ENCODE results near the gene TCN2.
"Not testable (repeated sequence)": the region's sequence is repeated elsewhere in the genome, so short reads cannot be mapped to it uniquely, and the experiment has no call there.

TCN2 gene

DNA sequence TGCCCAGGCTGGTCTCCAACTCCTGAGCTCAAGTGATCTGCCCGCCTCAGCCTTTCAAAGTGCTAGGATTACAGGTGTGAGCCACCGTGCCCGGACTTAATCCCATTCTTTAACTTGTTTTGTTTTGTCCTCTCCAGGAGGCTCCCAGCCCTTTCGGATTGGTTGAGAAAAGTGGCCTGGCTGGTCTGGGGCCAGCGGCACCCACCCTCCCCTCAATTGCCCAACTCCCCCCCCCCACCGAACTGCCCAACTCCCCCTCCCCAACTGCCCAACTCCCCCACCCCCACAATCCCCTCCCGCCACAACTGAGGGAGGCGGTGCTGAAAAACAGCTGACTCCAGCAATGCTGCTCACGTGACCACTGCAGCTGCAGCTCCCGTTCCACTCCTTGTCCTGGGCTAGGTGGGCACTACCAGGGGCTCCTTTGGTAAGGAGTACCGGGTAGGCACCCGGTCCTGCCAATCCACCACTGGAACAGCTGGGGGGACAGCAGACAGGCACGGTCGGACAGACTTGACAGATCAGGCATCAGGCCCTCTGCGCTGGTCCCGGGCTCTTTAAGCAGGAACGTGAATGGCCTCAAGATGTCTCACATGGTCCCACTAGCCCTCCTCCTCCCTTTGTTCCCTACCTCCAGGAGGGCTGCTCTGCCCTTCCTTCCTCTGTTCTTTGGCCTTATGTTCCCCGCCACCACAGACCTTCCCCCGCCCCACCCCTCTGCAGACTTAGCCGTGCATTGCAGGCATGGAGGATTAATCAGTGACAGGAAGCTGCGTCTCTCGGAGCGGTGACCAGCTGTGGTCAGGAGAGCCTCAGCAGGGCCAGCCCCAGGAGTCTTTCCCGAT, at the start of gene TCN2:
Gene TCN2, plus strand, starts transcription at position 720 of the 845 bp plus-strand sequence. CDS start 158 bp downstream, outside the sequence.
- DNase-seq: no peak

DNA sequence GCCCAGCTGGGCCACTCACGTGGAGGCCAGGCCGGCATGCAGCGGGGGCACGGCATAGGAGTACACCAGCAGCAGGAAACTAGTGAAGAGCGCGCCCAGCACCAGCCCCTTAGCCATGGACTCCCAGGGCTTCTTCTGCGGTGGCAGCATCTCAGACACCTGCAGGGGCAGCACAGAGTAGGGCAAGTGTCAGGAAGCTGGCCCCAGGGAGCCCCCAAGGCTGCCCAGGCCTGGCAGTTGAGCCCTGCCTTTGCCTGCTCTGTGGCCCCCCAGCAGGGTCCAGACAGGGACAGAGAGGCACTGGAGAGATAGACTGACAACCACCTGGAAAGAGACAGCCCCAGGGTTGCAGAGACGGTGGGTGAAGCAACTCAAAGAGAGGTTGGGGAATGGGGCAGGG, 49.7 kb upstream of the TCN2 start:
- DNase-seq: no peak

DNA sequence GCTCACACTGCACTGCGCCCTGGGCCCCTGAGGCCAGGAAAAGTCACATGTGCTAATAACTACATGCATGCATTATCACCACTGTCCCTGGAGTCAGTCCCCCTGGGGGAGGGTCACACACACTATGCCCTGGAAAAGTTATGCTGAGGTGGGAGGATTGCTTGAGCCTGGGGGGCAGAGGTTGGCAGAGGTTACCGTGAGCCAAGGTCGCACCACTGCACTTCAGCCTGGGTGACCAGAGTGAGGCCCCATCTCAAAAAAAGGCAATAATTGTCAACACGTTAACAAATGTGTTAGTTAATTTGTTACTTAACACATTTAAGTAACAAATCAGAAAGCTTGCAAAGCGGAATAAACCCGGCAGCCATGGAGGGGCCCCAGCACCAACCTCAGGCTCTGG, 47.1 kb upstream of the TCN2 start:
- no peak for DNase-seq

DNA sequence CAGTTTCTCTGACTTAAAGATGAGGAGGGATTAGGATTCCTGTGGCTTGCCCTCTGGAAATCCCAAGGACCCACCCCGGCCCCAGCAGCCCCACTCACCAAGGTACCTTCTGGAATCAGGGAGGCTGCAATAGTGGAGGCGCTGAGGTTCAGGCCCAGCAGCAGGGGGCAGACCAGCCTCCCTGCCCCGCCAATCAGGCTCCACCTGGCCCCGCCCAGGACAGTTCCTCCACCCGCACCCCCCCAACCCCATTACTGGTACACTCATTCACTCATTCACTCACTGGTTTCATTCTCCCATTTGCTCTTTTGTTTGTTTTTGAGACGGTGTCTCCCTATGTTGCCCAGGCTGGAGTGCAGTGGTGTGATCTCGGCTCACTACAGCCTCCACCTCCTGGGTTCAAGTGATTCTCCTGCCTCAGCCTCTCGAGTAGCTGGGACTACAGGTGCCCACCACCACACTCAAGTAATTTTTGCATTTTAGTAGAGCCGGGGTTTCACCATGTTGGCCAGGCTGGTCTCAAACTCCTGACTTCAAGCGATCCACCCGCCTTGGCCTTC, 46.3 kb upstream of the TCN2 start:
- not testable (repeated sequence) for DNase-seq

DNA sequence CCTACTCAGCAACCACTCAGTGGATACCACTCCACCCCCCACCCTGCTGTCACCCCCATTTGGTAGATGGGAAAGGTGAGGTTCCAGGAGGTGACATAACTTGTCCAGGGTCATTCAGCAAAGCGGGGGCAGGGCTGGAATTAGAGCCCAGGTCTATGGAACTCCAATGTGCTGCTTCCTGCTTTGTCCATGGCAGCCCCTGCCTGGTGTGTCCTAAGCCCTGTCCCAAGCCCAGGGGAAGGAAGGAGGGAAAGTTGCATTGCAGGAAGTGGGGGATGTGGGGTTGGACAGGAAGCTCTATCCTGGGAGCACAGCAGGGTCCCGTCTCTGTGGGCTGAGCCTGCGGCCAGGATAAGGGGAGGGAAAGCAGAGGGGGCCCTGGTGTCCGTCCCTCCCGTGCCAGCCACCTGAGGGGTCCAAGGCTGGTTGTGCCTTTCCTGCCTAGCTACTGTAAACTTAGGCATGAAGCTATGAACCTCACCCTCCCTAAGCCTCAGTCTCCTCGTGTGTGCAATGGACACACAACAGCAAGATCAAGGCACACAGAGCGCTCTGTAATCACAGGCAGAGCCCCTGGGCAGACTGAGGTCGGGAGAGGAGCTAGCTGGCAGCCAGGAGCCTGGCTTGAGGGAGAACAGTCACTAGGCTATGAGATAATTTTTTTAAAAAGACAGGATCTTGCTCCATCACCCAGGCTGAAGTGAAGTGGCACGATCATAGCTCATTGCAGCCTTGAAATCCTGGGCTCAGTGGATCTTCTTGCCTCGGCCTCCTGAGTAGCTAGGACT, 45.4 kb upstream of the TCN2 start:
- DNase-seq: no peak

DNA sequence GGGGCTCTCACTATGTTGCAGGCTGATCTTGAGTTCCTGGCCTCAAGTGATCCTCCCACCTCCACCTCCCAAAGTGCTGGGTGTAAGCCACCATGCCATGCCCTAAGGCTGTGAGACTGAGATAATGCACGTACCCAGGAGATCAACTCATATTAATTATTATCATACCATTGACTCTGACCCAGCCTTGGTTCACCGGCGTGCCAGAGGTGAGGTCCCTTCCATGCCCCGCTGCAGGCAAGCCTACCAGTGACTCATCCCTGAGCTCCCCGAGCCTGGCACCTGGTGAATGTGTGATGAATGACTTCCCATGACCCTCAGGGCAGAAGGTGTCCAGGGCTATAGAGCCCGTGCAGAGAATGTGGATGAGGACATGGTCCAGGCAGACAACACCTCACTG, 44.6 kb upstream of the TCN2 start:
- DNase-seq: no peak

DNA sequence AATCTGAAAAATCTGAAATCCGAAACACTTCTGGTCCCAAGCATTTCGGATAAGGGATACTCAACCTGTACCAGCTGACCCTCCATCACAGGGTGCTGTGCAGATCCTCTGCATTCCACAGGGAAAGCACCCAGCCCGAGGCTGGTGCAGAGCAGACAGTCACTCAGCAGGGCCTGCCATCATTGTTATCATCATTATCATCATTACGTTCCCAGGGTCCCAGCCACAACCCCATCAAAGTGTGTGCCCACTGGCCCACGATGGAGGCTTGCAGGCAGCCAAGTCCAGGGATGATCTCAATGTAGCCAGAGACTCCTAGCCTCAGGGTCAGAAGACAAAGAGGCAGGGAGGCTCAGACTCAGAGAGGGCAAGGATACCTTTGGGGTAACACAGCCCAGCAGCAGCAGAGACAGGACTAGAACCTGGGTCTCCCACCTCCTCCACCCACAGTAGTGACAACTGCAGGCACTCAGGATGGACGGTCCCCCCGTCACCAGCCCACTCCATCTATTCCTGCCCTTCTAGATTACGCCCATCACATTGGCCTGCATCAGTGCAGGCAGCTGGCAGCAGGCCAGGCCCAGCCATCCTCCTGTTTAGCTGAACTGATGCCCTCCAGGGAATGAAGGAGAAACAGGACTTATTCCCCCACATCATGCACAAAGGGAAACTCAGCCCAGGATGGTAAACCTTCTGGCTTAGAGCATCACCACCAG, 42.8 kb upstream of the TCN2 start:
- DNase-seq: no peak

DNA sequence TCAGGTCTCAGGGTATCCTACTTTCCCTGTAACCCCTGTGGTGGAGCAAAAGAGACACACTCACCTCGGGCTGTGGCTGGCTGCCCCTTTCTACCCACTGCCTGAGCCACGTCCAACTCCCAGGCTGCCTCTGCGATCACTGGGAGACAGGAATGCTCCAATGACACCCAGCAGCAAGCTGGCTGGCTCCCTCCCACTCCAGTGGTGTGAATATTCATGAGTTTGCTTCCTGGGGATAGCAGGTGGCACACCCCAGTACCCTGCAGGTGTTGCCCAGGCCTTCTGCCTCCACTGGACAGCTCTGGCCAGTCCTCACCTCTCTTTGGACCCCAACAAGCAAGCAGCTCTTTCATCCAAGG, 42.2 kb upstream of the TCN2 start:
- no peak for DNase-seq

DNA sequence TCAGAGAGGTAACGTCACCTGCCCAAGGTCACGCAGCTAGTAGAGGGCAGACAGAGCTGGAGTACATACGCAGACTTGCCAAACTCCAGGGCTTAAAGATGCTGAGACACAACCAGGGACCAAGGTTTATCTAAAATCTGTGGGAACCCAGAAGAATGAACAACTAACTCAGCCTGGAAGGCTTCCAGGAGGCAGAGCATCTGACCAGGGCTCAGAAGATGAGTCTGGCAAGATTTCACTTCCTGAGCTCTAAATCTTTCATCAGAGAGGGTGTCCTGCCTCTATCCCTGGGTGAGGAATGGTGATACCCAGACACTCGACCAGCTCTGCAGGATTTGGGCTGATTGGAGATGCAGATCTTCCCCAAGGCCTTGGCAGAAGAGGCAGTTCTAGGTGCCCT, 41.6 kb upstream of the TCN2 start:
- DNase-seq: no peak

DNA sequence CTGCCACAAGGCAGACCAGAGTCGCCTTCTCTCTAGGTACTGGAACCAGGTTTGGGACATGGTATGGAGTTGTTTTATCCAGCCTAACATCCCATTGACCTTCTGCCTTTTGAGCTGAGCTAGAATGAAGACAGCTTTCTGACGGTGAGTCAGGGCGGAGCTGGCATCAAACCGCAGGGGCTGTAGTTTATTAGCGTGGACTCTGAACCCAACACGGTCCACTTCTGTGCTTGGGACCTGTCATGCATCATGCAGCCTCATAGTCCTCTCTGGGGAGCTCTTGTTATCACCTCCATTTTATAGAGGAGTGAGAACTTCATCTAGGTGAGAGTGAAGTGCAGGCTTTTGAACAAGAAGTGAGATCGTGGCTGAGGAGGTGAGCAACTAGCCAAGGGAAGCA, 40.8 kb upstream of the TCN2 start:
- no peak for DNase-seq

DNA sequence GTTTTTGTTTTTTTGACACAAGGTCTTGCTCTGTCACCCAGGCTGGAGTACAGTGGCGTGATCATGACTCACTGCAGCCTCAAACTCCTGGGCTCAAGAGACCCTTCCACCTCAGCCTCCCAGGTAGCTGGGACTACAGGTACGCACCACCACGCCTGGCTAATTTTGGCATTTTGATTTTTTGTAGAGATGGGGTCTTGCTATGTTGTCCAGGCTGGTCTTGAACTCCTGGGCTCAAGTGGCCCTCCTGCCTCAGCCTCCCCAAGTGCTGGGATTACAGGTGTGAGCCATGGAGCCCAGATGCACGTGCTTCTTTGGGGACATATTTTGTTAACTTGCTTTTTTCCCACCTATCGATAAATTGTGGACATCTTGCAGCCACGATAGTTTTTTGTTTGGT, 39.7 kb upstream of the TCN2 start:
- DNase-seq: not testable (repeated sequence)

DNA sequence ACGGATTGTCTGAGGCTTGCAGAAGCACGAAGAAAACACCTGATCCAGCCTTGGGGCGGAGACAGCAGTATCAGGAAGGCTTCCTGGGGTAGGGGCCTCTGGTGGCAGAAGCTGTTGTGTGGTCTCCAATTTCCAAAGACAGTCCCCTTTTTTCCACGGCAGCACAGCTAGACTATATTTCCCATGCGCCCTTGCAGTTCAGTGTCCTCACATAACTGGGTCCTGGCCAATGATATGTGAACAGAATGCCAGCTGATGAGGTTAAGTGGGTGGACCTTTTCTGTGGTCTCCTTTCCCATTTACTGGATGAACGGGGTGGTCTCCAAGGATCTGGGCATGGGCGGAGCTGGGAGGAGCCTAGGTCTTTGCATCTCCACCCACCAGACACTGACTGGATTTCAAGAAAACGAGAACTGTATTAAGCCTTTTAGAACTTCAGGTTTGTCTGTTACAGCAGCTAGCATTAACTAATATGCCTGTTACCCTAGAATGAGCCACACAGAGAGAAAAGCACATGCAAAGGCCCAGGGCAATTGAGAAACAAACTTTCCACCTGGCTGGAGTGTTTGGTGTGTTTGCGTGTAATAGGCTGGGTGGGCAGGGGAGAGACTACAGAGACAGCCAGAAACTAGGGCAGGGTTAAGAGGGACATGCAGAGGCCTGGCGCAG, 38.7 kb upstream of the TCN2 start:
- DNase-seq: no peak

DNA sequence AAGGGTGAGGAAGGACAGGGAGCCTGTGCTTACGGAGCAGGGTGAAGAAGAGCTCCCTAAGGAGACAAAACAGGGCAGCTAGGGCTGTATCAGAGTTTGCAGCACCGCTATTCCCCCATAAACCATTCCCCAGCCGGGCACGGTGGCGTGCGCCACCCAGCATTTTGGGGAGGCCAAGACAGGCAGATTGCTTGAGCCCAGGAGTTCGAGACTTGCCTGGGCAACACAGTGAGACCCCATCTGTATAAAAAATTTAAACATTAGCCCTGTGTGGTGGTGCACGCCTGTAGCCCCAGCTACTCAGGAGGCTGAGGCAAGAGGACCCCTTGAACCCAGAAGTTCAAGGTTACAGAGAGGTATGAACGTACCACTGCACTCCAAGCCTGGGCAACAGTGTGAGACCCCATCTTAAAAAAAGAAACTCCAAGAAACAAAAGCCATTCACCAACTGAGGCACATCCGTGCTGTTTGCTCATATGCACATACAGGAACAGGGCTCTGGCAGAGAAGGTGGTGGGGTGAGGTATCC, 37.2 kb upstream of the TCN2 start:
- no peak for DNase-seq

DNA sequence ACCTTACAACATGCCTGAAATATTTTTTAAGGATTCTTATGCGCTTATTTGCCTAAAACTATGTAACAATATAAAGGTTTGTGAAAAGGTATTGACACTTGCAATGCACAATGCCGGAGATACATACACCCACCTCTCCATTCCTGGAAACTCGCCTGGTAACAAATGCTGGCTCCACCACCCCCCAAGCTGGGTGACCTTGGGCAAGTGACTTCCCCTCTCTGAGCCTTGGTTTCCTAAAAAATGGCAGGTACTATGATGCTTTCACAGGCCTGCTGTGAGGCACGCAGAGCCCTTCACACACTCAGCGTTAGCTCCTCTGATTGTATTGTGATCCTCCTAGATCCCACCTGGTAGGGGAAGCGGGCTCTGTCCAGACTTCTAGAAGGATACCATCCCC, 34.8 kb upstream of the TCN2 start:
- DNase-seq: no peak

DNA sequence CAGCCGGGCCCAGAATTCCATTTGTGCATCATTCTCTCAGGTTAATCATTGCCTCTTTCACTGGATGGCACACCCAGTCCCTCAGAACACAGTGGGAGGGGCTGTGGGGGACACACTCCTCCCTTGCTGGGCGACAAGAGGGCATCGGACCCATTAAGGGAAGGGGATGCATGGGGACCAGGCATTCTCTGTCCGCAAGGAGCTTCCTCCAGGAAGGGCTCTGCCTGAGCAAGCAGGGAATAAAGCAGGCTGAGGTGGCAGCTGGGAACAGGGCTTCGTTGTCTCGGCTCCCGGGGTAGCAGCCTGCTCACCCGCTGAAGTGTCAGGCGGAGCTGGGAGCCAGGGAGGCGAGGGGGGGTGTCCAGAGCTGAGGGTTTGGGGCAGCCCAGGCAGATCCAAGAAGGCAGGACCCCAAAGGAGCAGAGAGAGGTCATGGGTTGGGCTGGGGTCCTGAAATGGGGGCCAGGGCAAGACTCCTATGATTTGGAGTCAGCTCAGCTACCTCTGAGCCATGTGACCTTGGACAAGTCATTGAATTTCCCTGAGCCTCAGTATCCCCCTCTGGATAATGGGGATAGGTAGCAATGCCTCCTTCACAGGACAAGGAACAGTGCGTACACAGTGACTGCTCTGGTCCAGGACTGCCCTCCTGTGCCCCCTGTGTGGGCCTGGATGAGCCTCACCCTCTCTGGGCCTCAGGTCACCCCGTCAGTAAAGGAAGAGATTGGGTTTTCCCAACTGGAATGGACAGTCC, 34.0 kb upstream of the TCN2 start:
- no peak for DNase-seq

DNA sequence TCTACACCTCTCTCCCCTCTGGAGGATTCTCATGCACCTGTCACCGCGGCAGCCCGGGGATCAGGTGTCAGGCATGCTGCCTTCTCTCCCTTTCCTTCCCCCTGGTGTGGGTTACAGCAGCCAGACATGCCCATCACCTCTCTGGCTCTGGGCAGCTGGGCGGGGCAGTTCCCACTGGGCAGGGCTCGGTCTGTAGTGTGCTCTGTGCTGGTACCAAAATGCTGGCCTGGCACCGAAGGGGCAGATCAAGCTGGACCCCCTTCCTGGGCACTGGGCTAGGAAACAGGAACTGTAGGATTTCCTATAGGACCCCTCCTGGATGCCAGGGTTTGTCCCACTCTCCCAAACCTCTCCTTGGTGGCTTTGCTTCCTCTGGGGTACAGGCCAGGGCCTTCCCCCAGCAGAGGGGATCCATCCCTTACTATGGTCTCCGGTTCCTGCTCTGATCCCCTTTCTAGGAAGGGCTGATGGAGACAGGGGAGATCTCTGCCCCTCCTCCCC, 33.3 kb upstream of the TCN2 start:
- no peak for DNase-seq

DNA sequence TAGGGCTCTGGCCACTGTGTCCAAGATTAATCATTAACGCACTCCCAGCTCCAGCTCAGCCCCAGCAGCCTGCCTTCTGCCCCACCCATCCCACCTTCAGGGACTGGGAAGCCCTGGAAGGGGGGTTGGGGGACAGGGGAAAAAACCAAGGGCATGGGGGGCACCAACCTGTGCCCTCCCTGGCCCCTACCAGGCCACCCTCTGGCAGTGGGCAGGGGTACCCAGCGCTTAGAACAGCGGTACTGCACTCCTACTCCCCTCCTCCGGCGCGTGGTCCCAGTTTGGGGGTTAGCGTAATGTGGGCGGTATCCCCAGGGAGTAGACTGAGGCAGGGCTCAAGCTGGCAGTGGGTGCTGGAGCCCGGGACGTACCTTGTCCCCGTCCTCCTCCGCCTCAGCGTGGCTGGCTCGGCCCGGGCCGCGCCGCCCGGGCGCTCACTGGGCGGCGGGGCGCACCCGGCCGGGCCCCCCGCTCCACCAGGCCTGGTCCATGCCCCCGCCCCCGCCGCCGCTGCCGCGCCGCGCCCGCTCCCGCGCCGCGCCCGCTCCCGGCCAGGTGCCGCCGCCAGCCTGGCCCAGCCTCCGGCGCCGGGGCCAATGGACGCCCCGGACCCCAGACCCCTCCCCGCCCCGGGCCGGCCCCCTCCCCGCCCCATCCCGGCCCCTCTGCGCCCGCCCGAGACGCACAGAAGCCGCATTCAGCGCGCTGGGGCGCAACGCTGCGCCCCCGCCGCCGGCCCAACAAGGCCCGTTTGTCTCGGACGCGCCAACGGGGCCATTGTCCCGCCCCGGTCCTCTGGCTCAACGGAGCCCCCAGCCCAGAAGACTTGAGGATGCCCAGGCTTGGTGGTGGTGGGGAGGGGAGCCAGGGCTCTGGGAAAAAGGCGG, 32.6 kb upstream of the TCN2 start, which contains the start of gene GAL3ST1:
Gene GAL3ST1, minus strand, starts transcription at position 571 of the 887 bp plus-strand sequence. CDS start 17,273 bp downstream, outside the sequence.
- DNase-seq: no peak

DNA sequence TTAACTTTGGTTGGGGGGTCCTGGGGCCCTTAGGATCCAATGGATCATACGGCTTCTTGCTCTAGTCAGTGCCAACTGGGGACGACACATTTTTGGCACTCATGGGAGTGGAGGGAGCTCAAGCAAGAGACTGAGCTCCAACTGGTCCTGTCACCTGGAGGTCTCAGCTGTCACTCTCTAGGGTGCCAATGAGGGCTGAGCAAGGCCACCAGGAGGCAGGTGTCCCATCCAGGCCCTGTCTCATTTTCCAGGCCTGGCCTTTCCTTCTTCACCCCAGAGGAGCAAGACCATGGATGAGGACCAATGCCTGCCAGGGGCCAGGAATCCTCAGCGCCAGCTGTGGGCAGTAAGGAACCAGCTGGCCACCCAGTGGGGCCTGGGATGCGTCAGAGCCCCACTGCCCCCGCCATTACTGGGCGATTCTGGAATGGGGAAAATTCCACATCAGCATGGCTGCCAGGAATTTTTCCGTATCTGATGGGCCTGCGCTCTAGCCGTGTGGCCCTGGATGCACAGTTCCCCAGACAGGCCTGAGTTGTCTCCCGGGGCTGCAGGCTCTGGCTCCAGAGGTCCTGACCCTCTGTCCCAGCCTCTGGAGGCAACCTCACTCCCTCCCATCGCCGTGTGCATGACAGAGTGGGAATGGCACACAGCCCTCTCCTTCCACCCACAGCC, 31.8 kb upstream of the TCN2 start:
- DNase-seq: no peak

DNA sequence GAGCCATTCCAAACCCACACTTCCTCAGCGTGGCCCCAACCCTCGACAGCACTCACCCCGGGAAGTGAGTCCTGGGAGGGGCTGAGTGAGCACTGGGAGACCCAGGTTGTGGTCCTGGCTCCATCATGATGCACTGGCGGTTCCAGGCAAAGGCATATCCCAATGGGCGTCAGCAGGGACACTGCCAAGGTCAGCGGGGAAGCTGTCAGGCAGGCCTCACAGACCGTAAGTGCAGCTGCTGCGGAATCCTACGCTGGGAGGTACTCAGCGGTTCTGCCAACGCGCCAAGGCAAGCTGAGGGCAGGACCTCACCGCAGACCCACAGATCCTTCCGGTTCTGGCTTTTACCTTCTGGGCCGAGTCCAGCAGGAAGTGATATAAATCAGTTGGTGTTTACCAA, 31.1 kb upstream of the TCN2 start:
- no peak for DNase-seq

DNA sequence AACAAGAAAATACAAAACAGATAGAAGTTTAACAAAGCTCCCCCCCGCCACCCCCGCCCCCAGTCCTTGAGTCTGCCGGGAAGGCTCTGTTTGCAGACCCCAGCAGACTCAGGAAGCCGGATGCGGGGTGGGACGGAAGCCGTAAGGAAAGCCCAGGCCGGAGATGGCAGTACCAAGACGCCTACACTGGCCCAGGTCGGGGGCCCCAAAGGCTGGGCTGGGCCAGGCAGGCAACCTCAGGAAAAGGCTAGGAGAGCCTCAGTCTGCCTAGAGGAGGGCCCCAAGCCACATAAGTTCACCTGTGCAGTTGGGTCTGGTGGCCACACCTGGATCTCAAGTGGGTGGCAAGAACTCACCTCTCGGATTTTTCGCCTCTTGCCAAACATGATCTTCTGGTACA, 28.5 kb upstream of the TCN2 start:
- no peak for DNase-seq

All from SIG-M5 (cell line).